ENCODE data around the gene HTR3D. TPM values are rescaled to one million over a fixed set of nuclear protein-coding genes. Genes with fewer than 3 reads are reported as not detected.

Gene HTR3D
- total and polyA plus RNA-seq, 2 donors from 2014 or later: not detected

DNA sequence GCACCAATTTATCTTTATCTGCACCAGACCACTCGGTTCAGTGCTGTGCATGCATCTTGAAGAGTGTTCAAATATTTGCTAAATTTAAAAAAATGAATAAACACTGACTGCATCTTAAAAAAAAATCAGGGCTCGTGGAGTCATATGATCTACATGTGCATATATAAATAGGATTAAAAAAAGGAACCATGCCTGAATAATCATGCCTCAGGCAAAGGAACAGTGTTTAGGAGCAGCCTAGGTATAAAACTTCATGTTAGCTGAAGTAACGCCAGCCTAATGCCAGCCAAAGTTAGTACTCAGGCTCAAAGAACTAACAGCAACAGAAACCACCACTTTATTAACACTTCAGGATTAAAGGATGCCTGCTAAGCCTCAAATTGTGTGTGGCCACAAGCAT is 23.4 kb upstream of the HTR3D start:
- Histone ChIP-seq H3K27me3 (ENCODE audit: control insufficient read depth, insufficient read depth, low read length) (no peaks in the 10 kb centered on the region), H3K36me3 (ENCODE audit: control insufficient read depth in 2 of 3, insufficient read depth in 3 of 3, low read length in 3 of 3) (peaks cover 0 to 7% (median 2%) of the 10 kb centered on the region in 3 donors), H3K4me3 (ENCODE audit: low read length in 3 of 3) (no peak overlapping the region), H3K9me3 (ENCODE audit: control insufficient read depth in 2 of 3, insufficient read depth in 1 of 3, low read length in 3 of 3) (no peaks in the 10 kb centered on the region), H3K27ac (ENCODE audit: low read depth in 2 of 2, low read length in 2 of 2) (no peak overlapping the region), H3K4me1 (ENCODE audit: control insufficient read depth in 2 of 3, insufficient read depth in 2 of 3, low read depth in 1 of 3, low read length in 3 of 3) (peaks cover 2 to 16% (median 7%) of the 10 kb centered on the region in 3 donors), H3K9ac (ENCODE audit: low read length in 3 of 3) (no peak overlapping the region)
- TF ChIP-seq, protein P1, sequence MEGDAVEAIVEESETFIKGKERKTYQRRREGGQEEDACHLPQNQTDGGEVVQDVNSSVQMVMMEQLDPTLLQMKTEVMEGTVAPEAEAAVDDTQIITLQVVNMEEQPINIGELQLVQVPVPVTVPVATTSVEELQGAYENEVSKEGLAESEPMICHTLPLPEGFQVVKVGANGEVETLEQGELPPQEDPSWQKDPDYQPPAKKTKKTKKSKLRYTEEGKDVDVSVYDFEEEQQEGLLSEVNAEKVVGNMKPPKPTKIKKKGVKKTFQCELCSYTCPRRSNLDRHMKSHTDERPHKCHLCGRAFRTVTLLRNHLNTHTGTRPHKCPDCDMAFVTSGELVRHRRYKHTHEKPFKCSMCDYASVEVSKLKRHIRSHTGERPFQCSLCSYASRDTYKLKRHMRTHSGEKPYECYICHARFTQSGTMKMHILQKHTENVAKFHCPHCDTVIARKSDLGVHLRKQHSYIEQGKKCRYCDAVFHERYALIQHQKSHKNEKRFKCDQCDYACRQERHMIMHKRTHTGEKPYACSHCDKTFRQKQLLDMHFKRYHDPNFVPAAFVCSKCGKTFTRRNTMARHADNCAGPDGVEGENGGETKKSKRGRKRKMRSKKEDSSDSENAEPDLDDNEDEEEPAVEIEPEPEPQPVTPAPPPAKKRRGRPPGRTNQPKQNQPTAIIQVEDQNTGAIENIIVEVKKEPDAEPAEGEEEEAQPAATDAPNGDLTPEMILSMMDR (IDR thresholded peaks at IDR 0.05; ENCODE audit: borderline replicate concordance, extremely low read depth, insufficient read depth): no peak
- FAIRE-seq (no peak), DNase-seq (no peak)
- intact Hi-C loops (cut with DNase I): no loop called here

DNA sequence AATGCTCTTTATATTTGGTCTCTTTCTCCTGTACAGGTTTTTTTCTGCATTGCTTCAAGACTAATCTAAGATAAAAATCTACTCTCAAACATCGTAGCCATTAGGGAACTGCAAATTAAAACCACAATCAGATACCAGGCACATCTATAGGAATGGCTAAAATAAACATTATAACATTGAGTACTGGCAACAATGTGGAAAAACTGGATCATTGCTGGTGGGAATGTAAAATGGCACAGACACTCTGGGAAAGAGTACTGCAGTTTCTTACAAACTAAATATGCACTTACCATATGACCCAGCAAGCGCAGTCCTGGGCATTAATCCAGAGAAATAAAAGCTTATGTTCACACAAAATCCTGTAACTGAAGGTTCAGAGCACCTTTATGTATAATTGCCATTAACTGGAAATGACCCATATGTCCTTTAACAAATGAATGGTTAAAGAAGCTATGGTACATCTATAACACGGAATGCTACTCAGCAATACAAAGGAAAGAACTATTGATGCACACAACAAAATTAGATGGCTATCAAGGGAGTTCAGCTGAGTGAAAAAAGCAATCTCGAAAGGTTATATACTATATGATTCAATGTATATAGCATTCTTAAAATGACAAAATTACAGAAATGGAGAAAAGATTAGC is 20.2 kb upstream of the HTR3D start:
- TF ChIP-seq, protein P1 (IDR thresholded peaks at IDR 0.05; ENCODE audit: borderline replicate concordance, extremely low read depth, insufficient read depth): no peak
- no peaks in the 10 kb centered on the region for H3K9me3 ChIP-seq (ENCODE audit: control insufficient read depth in 2 of 3, insufficient read depth in 1 of 3, low read length in 3 of 3)

DNA sequence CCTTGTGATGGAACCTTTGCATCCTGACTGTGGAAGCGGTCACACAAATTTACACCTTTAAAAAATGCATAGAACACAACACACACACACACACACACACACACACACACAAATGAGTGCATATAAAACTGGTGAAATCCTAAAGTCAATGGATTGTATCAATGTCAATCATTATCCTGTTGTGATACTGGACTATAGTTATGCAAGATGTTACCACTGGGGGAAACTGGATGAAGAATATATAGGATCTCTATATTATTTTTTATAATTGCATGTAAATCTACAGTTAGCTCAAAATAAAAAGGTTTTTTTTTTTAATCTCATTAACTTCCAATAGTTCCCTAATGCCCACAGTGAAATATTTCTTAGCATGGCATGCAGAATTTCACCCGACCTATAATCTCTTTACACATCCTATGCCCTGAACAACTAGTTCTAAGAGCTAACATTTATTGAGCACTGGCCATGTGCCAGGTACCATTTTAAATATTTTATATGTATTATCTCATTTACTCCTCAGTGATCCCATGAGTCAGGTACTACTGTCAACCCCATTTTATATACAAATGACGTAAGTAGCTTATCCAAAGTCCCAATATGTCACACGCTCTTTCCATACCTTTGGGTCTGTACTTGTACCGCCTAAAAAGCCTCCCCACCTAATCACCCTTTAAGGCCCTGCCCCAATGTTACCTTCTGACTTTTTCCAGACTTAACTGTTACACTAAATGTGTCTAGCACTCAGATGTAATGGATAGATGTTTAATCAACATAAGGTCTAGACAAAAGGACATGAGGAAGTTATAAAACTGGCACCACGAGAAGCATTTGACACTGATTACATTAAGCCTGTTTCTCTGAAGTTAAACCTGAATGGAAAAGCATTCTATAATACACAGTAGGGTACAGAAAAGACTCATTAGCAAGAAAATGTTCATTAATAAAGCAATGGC is 19.3 kb upstream of the HTR3D start:
- H3K9ac ChIP-seq (ENCODE audit: low read length in 3 of 3): no peak overlapping the region
- H3K4me3 ChIP-seq (ENCODE audit: low read length in 3 of 3): no peak overlapping the region
- TF ChIP-seq, protein P1 (IDR thresholded peaks at IDR 0.05; ENCODE audit: borderline replicate concordance, extremely low read depth, insufficient read depth): no peak
- H3K36me3 ChIP-seq (ENCODE audit: control insufficient read depth in 2 of 3, insufficient read depth in 3 of 3, low read length in 3 of 3): peaks cover 0 to 7% (median 2%) of the 10 kb centered on the region in 3 donors
- DNase-seq (no peak), FAIRE-seq (no peak)
- no peak overlapping the region for H3K27ac ChIP-seq (ENCODE audit: low read depth in 2 of 2, low read length in 2 of 2)
- no peaks in the 10 kb centered on the region for H3K9me3 ChIP-seq (ENCODE audit: control insufficient read depth in 2 of 3, insufficient read depth in 1 of 3, low read length in 3 of 3)
- no peaks in the 10 kb centered on the region for H3K27me3 ChIP-seq (ENCODE audit: control insufficient read depth, insufficient read depth, low read length)
- intact Hi-C loops (cut with DNase I): loop anchor here (10.0 kb wide), 1 partner anchor 117 kb away; no protein-coding TSS in a partner anchor
- peaks cover 3 to 16% (median 9%) of the 10 kb centered on the region in 3 donors for H3K4me1 ChIP-seq (ENCODE audit: control insufficient read depth in 2 of 3, insufficient read depth in 2 of 3, low read depth in 1 of 3, low read length in 3 of 3)

More for the DNA sequence above, 20.2 kb upstream of the HTR3D start:
- Histone ChIP-seq H3K4me3 (ENCODE audit: low read length in 3 of 3) (no peak overlapping the region), H3K9ac (ENCODE audit: low read length in 3 of 3) (no peak overlapping the region), H3K27ac (ENCODE audit: low read depth in 2 of 2, low read length in 2 of 2) (no peak overlapping the region), H3K27me3 (ENCODE audit: control insufficient read depth, insufficient read depth, low read length) (no peaks in the 10 kb centered on the region), H3K4me1 (ENCODE audit: control insufficient read depth in 2 of 3, insufficient read depth in 2 of 3, low read depth in 1 of 3, low read length in 3 of 3) (peaks cover 0 to 11% (median under 1%) of the 10 kb centered on the region in 3 donors), H3K36me3 (ENCODE audit: control insufficient read depth in 2 of 3, insufficient read depth in 3 of 3, low read length in 3 of 3) (peaks cover 0 to 7% (median 2%) of the 10 kb centered on the region in 3 donors)
- no peak for DNase-seq
- intact Hi-C loops (cut with DNase I): loop anchor here (10.0 kb wide), 1 partner anchor 117 kb away; no protein-coding TSS in a partner anchor
- FAIRE-seq: no peak
